GM18870 (cell line): ENCODE measurements around the gene EFHD1.
"Not testable (repeated sequence)": the region's sequence is repeated elsewhere in the genome, so short reads cannot be mapped to it uniquely, and the experiment has no call there.

ENCODE experiments used
- ATAC-seq: cut with Tn5 transposase; IDR thresholded peaks from one replicate; pipeline ENCODE4 v1.9.1; 2021; ENCODE audit warnings: moderate library complexity; ENCODE audit not compliant: unreplicated experiment

The EFHD1 gene

DNA sequence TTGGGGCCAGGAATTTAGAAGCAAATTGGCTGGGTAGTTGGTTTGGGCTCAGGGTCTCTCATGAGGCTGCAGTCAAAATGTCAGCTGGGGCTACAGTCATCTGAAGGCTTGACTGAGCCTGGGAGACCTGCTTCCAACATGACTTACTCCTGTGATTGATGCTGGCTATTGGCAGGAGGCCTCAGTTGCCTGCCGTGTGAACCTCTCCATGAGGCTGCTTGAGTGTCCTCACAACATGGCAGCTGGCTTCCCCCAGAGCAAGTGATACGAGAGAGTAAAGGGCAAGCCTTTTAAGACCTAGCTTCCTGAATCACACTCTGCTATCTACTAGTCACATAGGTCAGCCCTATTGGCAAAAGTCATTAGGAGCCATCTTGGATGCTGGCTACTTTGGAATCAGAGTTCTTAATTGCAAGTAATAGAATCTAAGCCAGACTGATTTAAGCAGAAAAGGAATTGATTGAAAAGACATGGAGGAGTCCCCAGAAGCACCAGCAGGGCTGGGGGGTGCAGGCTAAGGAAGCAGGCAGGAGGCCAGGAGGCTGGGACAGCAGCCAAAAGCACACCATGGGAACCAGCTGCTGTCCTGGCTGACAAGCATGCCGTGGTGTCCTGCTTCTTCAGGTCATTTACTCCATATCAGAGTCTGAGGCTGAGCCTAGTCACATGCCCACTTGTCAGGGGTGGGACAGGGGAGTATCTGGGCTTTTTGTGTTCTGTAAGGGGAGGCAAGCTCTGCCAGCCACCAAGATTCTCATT lies 55.9 kb downstream of the EFHD1 start:
- ATAC-seq, result no peak

DNA sequence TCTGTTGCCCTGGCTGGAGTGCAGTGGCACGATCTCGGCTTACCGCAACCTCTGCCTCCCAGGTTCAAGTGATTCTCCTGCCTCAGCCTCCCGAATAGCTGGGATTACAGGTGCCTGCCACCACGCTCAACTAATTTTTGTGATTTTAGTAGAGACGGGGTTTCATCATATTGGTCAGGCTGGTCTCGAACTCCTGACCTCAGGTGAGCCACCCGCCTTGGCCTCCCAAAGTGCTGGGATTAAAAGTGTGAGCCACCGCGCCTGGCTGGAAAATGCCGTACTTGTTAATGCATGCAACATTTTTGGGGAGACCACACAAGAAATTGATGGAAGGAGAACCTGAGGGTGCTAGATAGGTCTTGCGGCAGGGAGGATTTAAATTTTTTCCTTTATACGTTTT lies 57.7 kb downstream of the EFHD1 start:
- not testable (repeated sequence) for ATAC-seq

DNA sequence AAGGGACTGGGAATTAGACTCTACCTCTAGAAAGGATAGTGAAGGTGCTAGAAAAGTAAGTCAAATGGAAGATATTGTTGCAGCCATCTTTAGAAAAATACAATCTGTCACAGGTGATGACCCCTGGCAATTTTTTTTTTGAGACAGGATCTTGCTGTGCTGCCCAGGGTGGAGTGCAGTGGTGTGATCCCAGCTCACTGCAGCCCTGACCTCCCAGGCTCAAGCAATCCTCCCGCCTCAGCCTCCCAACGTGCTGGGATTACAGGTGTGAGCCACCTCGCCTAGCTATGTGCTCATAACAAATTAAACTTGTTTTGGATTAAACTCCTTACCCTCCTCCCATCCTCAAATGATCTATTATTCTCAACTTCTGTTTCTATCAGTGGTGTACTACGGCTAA lies 59.9 kb downstream of the EFHD1 start:
- no peak for ATAC-seq

DNA sequence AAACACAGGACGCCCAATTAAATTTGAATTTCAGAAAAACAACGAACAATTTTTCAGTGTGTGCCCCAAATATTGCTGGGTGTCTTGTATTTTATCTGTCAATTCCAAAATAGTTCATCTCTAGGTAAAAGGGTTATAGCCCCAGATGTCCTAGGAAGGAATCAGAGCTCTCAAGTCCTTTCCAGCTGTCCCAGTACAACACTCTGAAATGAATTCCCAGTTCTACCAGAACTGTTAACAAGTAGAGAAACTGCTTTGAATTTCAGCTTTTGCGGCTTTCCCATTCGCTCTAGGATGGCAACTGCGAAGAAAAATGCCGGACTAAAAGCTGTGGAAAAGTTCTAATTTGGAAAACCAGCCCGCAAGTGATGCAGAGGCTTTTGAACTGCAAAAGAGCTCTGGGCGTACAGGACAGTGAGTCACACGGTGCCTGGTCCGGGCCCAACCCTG lies 63.2 kb downstream of the EFHD1 start:
- no peak for ATAC-seq

DNA sequence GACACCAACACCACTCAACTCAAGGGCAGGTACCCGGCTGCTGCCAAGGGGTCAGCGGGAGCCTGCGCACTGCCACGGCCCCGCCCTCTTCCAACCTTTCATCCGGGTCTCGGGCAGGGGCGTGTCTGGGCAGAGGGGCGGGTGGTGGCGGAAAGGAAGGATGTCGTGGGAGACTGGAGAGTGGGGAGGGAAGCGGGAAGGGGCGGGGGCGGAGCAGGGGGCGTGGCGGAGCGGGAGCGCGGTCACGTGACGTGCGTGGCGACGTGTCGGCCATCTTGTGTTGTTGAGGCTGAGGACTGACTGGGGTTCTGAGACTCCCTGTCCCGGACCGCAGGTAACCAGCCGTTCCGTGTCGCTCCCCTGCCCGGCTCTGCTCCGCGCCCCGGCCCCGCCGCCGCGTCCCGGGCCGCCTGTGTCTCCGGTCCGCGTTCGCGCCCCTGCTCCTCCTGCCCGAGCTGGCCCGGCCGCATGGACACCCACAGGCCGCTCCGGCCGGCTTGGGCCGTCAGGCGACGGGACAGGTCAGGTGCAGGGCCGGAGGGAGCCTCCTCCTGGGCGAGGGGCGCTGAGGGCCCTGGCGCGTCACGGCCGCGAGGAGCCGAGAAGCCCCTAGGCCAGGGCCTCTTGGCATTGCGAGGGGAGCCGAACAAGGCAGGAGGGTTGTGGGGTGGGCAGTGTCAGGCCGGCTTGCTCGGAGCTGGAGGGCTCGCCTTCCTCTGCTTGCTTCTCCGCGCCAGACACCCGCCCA lies 63.8 kb downstream of the EFHD1 start, which contains the start of gene GIGYF2:
GIGYF2 (plus strand) TSS at position 273 of the 748 bp plus-strand sequence. CDS start 37,867 bp downstream, outside the sequence.
- ATAC-seq, result peak; percentile 73

DNA sequence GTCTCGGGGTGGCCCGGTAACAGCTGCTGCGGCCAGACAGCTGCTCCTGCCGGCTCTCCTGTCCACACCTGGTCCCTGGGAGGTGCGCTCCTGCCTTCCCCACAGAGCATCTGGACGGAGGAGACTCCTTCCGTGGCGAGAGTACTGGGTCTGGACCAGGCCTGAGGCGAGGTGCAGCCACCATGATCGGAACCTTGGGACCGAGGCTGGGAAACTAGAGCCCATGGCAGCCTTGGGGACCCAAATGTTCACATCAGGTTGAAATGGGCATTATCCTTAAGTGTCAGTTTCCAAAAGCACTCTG lies 64.4 kb downstream of the EFHD1 start:
- ATAC-seq, result peak; percentile 27

DNA sequence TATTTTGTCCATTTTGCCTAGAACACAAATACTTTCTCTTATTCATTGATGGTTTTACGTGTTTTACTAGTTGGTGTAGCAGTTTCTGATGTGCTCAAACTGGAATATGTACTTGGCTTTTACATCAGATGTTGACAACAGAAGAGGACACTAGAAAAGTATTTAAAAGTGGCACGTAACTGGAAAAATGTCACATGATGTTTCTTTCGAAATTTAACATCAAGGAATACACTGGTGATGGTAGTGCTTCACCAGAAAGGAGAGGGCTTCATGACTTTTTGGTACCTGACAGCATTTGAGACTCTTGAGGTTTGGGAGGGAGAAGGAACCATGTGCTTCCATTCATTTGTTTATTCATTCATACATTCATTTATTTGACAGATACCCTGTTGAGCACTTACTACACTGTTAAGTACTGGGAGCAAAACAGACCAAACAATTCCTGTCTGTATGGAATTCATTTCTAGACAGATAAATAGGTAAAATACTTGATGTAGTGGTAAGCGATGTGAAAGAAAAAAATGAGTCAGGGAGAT lies 65.2 kb downstream of the EFHD1 start:
- no peak for ATAC-seq

DNA sequence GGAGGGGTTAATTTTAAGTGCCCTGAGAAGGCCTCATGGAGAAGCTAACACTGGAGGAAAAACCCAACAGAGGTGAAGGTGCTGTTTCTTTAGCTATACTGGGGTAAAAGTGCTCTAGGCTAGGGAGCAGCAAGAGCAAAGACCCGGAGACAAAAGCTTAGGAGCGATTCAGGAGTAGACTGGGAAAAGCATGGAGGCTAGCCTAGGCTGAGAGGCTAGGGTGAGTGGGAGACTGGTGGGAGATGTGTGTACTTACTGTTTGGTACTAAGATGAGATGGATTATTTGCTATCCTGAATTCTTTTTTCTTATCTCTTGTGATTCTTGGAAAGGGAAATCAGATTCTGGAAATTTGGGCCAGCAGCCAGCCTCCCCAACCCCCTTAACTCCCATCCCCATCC lies 65.7 kb downstream of the EFHD1 start:
- no peak for ATAC-seq

DNA sequence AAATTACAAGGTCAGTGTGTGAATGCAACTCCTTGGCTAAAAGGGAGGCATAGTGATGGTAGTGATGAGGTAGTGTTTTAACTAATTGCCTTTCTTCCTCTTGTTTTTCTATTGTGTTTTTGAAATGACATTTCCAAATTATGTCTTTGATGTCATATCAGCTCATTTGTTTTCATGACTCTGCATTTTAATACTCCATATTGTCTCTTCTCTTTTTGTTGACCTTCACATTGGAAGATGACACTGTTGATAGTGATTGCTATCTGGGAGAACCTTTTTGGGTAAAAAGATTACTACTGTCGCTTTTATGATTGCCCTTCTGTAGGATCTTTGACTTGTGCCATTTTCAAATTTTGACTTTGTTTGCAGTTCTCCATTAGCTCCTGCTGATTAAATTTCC lies 66.8 kb downstream of the EFHD1 start:
- no peak for ATAC-seq

DNA sequence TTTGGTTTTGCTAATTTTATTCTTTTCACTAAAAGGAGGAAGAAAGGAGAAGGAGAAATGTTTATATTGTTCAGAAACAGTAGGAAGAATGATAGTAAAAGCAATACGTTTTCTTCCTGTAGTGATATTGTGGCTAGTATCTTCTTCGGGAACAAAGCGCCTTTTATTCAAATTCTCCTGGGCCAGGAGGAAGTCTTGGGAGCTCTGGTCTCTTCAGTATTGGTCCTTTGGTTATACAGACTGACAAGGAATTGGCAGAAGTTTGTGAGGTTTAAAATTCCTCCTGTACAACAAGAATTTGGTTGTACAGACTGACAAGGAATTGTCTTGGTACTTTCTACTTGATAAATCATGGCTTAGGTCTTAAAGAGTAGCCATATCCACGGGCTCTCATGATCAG lies 73.7 kb downstream of the EFHD1 start:
- no peak for ATAC-seq

DNA sequence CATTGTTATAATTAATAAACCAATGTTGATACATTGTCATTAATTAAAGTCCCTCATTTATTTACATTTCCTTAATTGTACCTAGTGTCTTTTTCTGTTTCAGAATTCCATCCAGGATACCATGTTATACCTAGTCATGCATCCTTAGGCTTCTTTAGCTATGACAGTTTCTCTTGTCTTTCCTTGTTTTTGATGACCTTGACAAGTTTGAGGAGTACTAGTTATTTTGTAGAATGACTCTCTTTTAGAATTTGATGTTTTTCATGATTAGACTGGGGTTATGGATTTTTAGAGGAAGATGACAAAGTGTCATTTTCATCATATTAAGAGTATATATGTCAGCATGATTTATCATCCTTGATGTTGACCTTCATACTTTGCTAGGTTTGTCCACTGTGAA lies 80.1 kb downstream of the EFHD1 start:
- ATAC-seq, result no peak

DNA sequence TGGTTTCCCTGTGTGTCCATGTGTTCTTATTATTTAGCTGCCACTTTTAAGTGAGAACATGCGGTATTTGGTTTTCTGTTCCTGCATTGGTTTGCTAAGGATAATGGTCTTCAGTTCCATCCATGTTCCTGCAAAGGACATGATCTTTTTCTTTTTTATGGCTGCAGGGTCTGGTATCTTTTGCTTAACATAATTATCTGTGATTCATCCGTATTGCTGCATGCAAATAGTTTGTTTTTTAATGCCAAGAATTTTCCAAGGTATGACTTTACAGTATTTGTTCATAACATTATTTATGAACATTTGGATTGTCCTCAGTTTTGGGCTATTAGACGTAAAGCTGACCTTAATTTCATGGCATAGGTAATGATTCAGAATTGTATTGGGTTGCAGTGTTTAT lies 81.6 kb downstream of the EFHD1 start:
- no peak for ATAC-seq

DNA sequence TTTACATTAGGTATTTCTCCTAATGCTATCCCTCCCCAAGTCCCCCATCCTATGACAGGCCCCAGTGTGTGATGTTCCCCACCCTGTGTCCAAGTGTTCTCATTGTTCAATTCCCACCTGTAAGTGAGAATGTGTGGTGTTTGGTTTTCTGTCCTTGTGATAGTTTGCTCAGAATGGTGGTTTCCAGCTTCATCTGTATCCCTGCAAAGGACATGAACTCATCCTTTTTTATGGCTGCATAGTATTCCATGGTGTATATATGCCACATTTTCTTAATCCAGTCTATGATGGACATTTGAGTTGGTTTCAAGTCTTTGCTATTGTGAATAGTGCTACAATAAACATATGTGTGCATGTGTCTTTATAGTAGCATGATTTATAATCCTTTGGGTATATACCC lies 86.7 kb downstream of the EFHD1 start:
- not testable (repeated sequence) for ATAC-seq

DNA sequence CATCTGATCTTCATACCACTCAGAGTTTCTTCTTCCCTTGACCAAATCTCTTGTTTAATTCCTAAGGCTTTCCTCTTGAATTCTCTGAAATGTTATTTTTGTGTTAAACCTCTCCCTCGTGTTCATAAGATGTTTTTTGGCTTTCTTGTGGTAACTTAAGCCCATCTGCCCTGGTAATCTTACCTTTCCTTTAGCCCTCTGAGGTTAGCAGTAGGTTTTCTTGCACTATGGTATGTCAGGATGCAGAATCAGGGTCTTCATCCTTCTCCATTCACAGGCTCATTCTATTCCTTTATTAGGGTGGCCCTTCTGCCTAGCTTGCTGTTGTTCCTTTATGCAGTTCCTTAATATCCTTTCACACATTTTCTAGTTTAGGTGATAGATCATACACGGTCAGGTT lies 87.9 kb downstream of the EFHD1 start:
- no peak for ATAC-seq

DNA sequence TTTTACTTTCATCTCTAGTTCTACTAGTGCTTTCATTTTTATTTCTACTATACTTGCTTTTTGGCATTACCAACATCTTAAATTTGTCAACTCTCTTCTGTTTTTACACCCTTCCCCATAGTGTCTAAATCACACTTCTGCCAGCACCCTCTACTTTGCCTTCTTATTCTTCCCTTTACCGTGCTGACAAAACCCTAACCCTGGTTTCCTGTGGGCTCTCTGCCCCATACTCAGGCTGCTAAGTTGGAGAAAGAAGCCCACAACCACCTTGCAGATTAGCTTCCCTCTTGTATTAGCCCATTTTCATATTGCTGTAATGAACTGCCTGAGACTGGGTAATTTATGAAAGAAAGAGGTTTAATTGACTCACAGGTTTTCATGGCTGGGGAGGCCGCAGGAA lies 88.5 kb downstream of the EFHD1 start:
- ATAC-seq, result no peak

DNA sequence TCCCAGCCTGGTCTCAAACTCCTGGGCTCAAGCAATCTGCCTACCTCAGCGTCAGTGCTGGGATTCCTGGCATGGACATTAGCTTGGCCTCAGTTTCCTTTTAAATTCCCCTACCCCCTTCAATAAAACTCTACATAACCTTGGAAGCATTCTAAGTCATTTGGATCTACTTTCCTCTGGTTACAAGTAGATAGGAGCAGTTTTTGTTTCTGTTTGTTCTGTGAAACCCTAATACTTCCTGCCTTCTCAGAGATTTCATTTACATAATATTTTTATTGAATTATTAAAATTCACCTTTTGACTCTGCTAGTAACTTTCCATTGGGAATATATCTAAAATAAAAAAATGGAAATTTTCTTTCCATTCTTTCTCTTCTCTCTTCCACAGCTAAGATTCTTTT lies 89.6 kb downstream of the EFHD1 start:
- no peak for ATAC-seq

DNA sequence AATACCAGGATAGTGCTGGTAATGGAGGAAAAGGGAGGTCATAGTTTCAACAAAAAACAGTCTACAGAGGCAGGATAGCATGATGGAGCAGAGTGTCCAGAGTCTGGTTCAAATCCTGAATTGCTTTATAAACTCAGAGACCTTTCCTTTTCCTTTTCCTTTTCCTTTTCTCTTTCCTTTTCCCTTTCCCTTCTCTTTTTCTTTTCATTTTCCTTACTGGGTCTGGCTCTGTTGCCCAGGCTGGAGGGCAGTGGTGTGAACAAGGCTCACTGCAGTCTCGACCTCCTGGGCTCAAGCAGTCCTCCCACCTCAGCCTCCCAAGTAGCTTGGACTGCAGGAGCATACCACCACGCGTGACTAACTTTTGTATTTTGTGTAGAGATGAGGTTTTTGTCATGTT lies 95.4 kb downstream of the EFHD1 start:
- ATAC-seq, result no peak

DNA sequence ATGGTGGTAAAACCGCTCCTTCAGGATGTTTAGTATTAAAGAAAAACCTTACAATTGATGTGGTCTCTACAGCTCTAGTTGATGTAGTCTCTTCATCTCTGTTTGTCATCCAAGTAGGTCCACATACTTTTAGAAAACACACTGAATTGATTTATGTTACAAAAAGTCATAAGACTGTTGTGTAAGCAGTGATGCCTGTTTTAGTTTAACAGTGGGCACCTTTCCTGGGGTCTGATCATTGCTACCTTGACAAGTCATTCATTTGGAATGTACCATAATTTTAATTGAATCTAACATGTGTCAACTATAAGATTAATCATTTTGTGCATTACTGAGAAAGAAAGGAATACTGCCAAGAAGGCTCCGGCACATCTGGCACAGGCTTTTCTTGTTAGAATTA lies 98.1 kb downstream of the EFHD1 start:
- ATAC-seq, result no peak
